Endothelial cell of umbilical vein (primary cell): Measurements from ENCODE around the gene TSPEAR.

Experiments
- CTCF ChIP-seq, 2 donors: IDR thresholded peaks; 1 replicate in 1 of 2; 2 replicates in 1 of 2; pipeline ENCODE4 v1.5.1; 2011; ENCODE audit warnings: low read length in 2 of 2, mild to moderate bottlenecking in 2 of 2, moderate library complexity in 2 of 2, control low read depth in 1 of 2, inconsistent platforms in 1 of 2, low read depth in 1 of 2; ENCODE audit not compliant: insufficient read depth in 1 of 2; ENCODE audit errors: extremely low read depth in 1 of 2
- EZH2 ChIP-seq: IDR thresholded peaks from 2 replicates; pipeline ENCODE4 v1.6.1; 2012; ENCODE audit warnings: borderline replicate concordance, low read depth, mild to moderate bottlenecking, moderate library complexity, low read length, inconsistent platforms; ENCODE audit not compliant: severe bottlenecking
- FOS ChIP-seq: IDR thresholded peaks from 2 replicates; pipeline ENCODE4 v1.6.1; 2011; ENCODE audit warnings: mild to moderate bottlenecking, low read length, moderate library complexity, borderline replicate concordance; ENCODE audit not compliant: insufficient read depth
- JUN ChIP-seq: IDR thresholded peaks from 2 replicates; pipeline ENCODE4 v1.6.1; 2011; ENCODE audit warnings: borderline replicate concordance, low read depth; ENCODE audit not compliant: insufficient read length, insufficient read depth
- MAX ChIP-seq: IDR thresholded peaks from 2 replicates; pipeline ENCODE4 v1.6.1; 2011; ENCODE audit not compliant: insufficient read depth, insufficient read length
- POLR2A ChIP-seq: IDR thresholded peaks from 2 replicates; pipeline ENCODE4 v1.6.1; 2012; ENCODE audit warnings: low read depth, mild to moderate bottlenecking, control low read depth, low read length

GRCh38 chr21:44558695-44559094 lies 152.7 kb downstream of the TSPEAR start, which contains the start of gene KRTAP10-3:
- TF ChIP-seq CTCF (IDR thresholded peaks at IDR 0.05; ENCODE audit: extremely low read depth in 1 of 2, insufficient read depth in 1 of 2, low read depth in 1 of 2, low read length in 2 of 2): no peak
- no peak for TF ChIP-seq JUN
- no peak for TF ChIP-seq FOS
- no peak for TF ChIP-seq EZH2
- no peak for TF ChIP-seq MAX
- TF ChIP-seq POLR2A: no peak
